HepG2 (cell line): ENCODE data around the gene RIOK3. TPM values are rescaled to one million over a fixed set of nuclear protein-coding genes. Genes with fewer than 3 reads are reported as not detected.
A peak's percentile ranks its signal among the peaks of the same experiment; 100 is the strongest.

Source experiments
- ARID2 ChIP-seq: sonication (generic); formaldehyde crosslinking; IDR thresholded peaks from 2 replicates; pipeline ENCODE4 v1.8.1; 2022; ENCODE audit warnings: mild to moderate bottlenecking, missing genetic modification reagents, borderline replicate concordance
- BORCS8-MEF2B ChIP-seq: sonication (generic); formaldehyde crosslinking; IDR thresholded peaks from 2 replicates; pipeline ENCODE4 v1.8.0; 2022; ENCODE audit warnings: mild to moderate bottlenecking, missing genetic modification reagents
- CHD4 ChIP-seq: fragments of 200-600 bp; sonication (generic); IDR thresholded peaks from 2 replicates; pipeline ENCODE4 v1.7.0; 2017; ENCODE audit warnings: mild to moderate bottlenecking, low read length, borderline replicate concordance
- CREM ChIP-seq, 2 experiments: sonication (generic) in 1 of 2; formaldehyde crosslinking in 1 of 2; IDR thresholded peaks; 2 replicates each; pipeline versions ENCODE4 v1.4.0 to v1.6.1; 2016 to 2020; ENCODE audit warnings: antibody characterized with exemption in 1 of 2, mild to moderate bottlenecking in 1 of 2, missing genetic modification reagents in 1 of 2
- FOXA1 ChIP-seq, 2 experiments: fragments of 450-650 bp in 1 of 2; sonication (generic) in 1 of 2; formaldehyde crosslinking in 1 of 2; IDR thresholded peaks; 2 replicates each; pipeline versions ENCODE4 v1.4.0 to v1.6.1; 2016 to 2020; ENCODE audit warnings: missing genetic modification reagents in 1 of 2
- GABPA ChIP-seq, 2 experiments: IDR thresholded peaks; 2 replicates each; pipeline ENCODE4 v1.6.1; 2011 to 2016; ENCODE audit warnings: low read depth in 2 of 2, low read length in 1 of 2, missing biosample characterization in 1 of 2, missing genetic modification characterization in 1 of 2
- GATAD1 ChIP-seq: IDR thresholded peaks from 2 replicates; pipeline ENCODE4 v1.6.1; 2016; ENCODE audit warnings: missing genetic modification reagents, missing compliant biosample characterization
- GFI1 ChIP-seq: sonication (generic); formaldehyde crosslinking; IDR thresholded peaks from 2 replicates; pipeline ENCODE4 v1.5.0; 2020; ENCODE audit warnings: missing genetic modification reagents, mild to moderate bottlenecking, borderline replicate concordance
- HDAC1 ChIP-seq: sonication (generic); formaldehyde crosslinking; IDR thresholded peaks from 2 replicates; pipeline ENCODE4 v1.5.1; 2020; ENCODE audit warnings: mild to moderate bottlenecking, missing genetic modification reagents
- HMG20B ChIP-seq: conservative IDR thresholded peaks from 2 replicates; pipeline ENCODE4 v1.6.1; 2016; ENCODE audit warnings: missing genetic modification reagents, missing compliant biosample characterization
- KLF13 ChIP-seq: sonication (generic); formaldehyde crosslinking; IDR thresholded peaks from 2 replicates; pipeline ENCODE4 v1.4.0; 2020; ENCODE audit warnings: mild to moderate bottlenecking, missing genetic modification reagents
- PCBP2 ChIP-seq: fragments of 200-400 bp; formaldehyde crosslinking; optimal IDR thresholded peaks from 2 replicates; pipeline ENCODE3; 2018; ENCODE audit warnings: low read length, low read depth; ENCODE audit not compliant: poor library complexity, severe bottlenecking
- RCOR2 ChIP-seq: IDR thresholded peaks from 2 replicates; pipeline ENCODE4 v1.6.1; 2016; ENCODE audit warnings: missing biosample characterization, missing genetic modification reagents
- RXRA ChIP-seq: sonication (generic); formaldehyde crosslinking; IDR thresholded peaks from 2 replicates; pipeline ENCODE4 v1.5.1; 2020; ENCODE audit warnings: missing genetic modification reagents
- SAP130 ChIP-seq: IDR thresholded peaks from 2 replicates; pipeline ENCODE4 v1.6.1; 2016; ENCODE audit warnings: low read depth
- STAT5B ChIP-seq: sonication (generic); formaldehyde crosslinking; IDR thresholded peaks from 2 replicates; pipeline ENCODE4 v1.4.0; 2020; ENCODE audit warnings: missing genetic modification reagents
- TBX3 ChIP-seq: fragments of 450-650 bp; IDR thresholded peaks from 2 replicates; pipeline ENCODE4 v1.6.1; 2017; ENCODE audit warnings: antibody characterized with exemption, mild to moderate bottlenecking, inconsistent platforms, borderline replicate concordance
- ZNF124 ChIP-seq: sonication (generic); formaldehyde crosslinking; IDR thresholded peaks from 2 replicates; pipeline ENCODE4 v1.4.0; 2020; ENCODE audit warnings: missing genetic modification reagents
- ZNF367 ChIP-seq: sonication (generic); formaldehyde crosslinking; IDR thresholded peaks from 2 replicates; pipeline ENCODE4 v1.4.0; 2020; ENCODE audit warnings: missing genetic modification reagents, borderline replicate concordance
- ZNF773 ChIP-seq: sonication (generic); formaldehyde crosslinking; IDR thresholded peaks from 2 replicates; pipeline ENCODE4 v1.4.0; 2020; ENCODE audit warnings: missing genetic modification reagents, borderline replicate concordance
- ZZZ3 ChIP-seq: sonication (generic); formaldehyde crosslinking; IDR thresholded peaks from 2 replicates; pipeline ENCODE4 v1.4.0; 2020; ENCODE audit warnings: missing genetic modification reagents, mild to moderate bottlenecking, borderline replicate concordance
- polyA plus RNA-seq, 8 experiments: library from polyadenylated mRNA; depleted of rRNA in 3 of 8; stranded (reverse) in 7 of 8; unstranded in 1 of 8; fragments of >200 nt; fragmentation: Illumina TruSeq in 4 of 8; extraction: Trizol in 4 of 8; gene quantifications; 2 replicates each; pipeline versions ENCODE4 v1.2.1 to v1.2.3, GENCODE V29; 2011 to 2016; ENCODE audit warnings: low read depth in 4 of 8, missing spikeins in 1 of 8, mixed read lengths in 1 of 8; ENCODE audit not compliant: insufficient read depth in 1 of 8
- total RNA-seq, 5 experiments: library from RNA; depleted of rRNA; stranded (reverse); fragments of >200 nt; fragmentation: Illumina TruSeq; extraction: Trizol; gene quantifications; 2 replicates each; pipeline ENCODE4 v1.2.3, GENCODE V29; 2016; ENCODE audit warnings: low read depth in 1 of 5
- TF ChIP-seq, protein P1 (sequence below): sonication (generic); formaldehyde crosslinking; conservative IDR thresholded peaks from 2 replicates; pipeline ENCODE4 v1.8.0; 2022; ENCODE audit warnings: mild to moderate bottlenecking, moderate library complexity, missing genetic modification reagents
- TF ChIP-seq, protein P2 (sequence below): sonication (generic); formaldehyde crosslinking; IDR thresholded peaks from 2 replicates; pipeline ENCODE4 v1.5.0; 2020; ENCODE audit warnings: missing genetic modification reagents
- TF ChIP-seq, protein P3 (sequence below): sonication (generic); formaldehyde crosslinking; IDR thresholded peaks from 2 replicates; pipeline ENCODE4 v1.8.1; 2023; ENCODE audit warnings: mild to moderate bottlenecking, missing genetic modification reagents, borderline replicate concordance
- TF ChIP-seq, protein P4 (sequence below): sonication (generic); formaldehyde crosslinking; IDR thresholded peaks from 2 replicates; pipeline ENCODE4 v1.8.0; 2022; ENCODE audit warnings: missing genetic modification reagents, low read depth, mild to moderate bottlenecking, borderline replicate concordance
- TF ChIP-seq, protein P5 (sequence below): sonication (generic); formaldehyde crosslinking; IDR thresholded peaks from 2 replicates; pipeline ENCODE4 v1.9.0; 2022; ENCODE audit warnings: missing genetic modification reagents, mild to moderate bottlenecking, borderline replicate concordance

RIOK3 gene
- total and polyA plus RNA-seq, 2 of the 13 experiments (the other 11 are each of a cell fraction or from before 2014, with no cell fraction given) = 26.7 to 36.0 TPM

DNA sequence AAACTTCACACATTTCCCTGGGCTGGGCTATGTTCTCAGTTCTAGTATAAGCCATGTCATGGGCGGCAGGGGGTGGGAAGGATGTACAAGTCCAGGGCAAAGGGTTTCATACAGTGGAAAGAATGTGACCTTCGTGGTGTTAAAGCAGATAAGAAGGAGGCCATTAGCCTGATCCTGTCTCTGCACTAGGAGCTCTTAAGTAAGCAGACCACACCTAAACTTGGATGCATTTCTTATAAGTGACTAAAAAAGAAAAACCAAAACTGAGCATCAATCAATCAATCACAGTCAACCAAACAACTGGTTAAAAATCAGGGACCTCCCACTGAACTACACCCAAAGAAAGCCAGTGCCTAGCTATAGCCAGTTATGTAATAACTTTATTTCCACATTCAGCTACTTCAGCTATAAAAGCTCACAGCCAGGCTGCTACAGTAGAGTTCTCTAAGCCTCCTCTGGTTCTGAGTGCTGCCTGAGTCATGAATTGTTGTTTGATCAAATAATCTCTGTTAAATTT is 46.8 kb upstream of the RIOK3 start (continued):
- no peak for TF ChIP-seq FOXA1 (IDR thresholded peaks at IDR 0.05)
- TF ChIP-seq FOXA1 (CRISPR knock-in tag; IDR thresholded peaks at IDR 0.05) = no peak
- TF ChIP-seq ZNF367 = no peak
- no peak for TF ChIP-seq CHD4
- no peak; the same call in 1 of the 2 replicates for TF ChIP-seq RXRA (CRISPR knock-in tag)
- TF ChIP-seq, protein P1, sequence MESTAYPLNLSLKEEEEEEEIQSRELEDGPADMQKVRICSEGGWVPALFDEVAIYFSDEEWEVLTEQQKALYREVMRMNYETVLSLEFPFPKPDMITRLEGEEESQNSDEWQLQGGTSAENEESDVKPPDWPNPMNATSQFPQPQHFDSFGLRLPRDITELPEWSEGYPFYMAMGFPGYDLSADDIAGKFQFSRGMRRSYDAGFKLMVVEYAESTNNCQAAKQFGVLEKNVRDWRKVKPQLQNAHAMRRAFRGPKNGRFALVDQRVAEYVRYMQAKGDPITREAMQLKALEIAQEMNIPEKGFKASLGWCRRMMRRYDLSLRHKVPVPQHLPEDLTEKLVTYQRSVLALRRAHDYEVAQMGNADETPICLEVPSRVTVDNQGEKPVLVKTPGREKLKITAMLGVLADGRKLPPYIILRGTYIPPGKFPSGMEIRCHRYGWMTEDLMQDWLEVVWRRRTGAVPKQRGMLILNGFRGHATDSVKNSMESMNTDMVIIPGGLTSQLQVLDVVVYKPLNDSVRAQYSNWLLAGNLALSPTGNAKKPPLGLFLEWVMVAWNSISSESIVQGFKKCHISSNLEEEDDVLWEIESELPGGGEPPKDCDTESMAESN (CRISPR knock-in tag) = no peak
- TF ChIP-seq RCOR2 (CRISPR knock-in tag) = no peak
- TF ChIP-seq PCBP2 = no peak
- TF ChIP-seq, protein P2, sequence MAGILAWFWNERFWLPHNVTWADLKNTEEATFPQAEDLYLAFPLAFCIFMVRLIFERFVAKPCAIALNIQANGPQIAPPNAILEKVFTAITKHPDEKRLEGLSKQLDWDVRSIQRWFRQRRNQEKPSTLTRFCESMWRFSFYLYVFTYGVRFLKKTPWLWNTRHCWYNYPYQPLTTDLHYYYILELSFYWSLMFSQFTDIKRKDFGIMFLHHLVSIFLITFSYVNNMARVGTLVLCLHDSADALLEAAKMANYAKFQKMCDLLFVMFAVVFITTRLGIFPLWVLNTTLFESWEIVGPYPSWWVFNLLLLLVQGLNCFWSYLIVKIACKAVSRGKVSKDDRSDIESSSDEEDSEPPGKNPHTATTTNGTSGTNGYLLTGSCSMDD = no peak
- no peak for TF ChIP-seq ARID2 (CRISPR knock-in tag)
- TF ChIP-seq GFI1 = peak; percentile 82
- TF ChIP-seq GABPA (IDR thresholded peaks at IDR 0.05; ENCODE audit: low read depth, low read length) = no peak
- TF ChIP-seq GABPA (CRISPR knock-in tag; IDR thresholded peaks at IDR 0.05; ENCODE audit: low read depth) = no peak
- TF ChIP-seq BORCS8-MEF2B = no peak
- no peak for TF ChIP-seq SAP130 (CRISPR knock-in tag)
- TF ChIP-seq, protein P3, sequence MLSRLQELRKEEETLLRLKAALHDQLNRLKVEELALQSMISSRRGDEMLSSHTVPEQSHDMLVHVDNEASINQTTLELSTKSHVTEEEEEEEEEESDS (CRISPR knock-in tag) = no peak
- 0 out of 2 replicates have a peak, but pooled peaks have one; percentile 28 for TF ChIP-seq CREM (IDR thresholded peaks at IDR 0.05)
- no peak for TF ChIP-seq CREM (CRISPR knock-in tag; IDR thresholded peaks at IDR 0.05)
- no peak for TF ChIP-seq GATAD1 (CRISPR knock-in tag)
- no peak for TF ChIP-seq KLF13 (CRISPR knock-in tag)
- TF ChIP-seq ZNF124 (CRISPR knock-in tag) = peak; percentile 99
- TF ChIP-seq, protein P4, sequence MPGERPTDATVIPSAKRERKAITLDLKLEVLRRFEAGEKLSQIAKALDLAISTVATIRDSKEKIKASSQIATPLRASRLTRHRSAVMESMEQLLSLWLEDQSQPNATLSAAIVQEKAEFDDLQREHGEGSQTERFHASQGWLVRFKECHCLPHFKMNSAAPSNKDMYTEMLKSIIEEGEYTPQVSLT (CRISPR knock-in tag) = no peak
- TF ChIP-seq HDAC1 = peak; percentile 42; the same call in 1 of the 2 replicates
- no peak for TF ChIP-seq STAT5B (CRISPR knock-in tag)
- TF ChIP-seq, protein P5, sequence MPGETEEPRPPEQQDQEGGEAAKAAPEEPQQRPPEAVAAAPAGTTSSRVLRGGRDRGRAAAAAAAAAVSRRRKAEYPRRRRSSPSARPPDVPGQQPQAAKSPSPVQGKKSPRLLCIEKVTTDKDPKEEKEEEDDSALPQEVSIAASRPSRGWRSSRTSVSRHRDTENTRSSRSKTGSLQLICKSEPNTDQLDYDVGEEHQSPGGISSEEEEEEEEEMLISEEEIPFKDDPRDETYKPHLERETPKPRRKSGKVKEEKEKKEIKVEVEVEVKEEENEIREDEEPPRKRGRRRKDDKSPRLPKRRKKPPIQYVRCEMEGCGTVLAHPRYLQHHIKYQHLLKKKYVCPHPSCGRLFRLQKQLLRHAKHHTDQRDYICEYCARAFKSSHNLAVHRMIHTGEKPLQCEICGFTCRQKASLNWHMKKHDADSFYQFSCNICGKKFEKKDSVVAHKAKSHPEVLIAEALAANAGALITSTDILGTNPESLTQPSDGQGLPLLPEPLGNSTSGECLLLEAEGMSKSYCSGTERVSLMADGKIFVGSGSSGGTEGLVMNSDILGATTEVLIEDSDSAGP (CRISPR knock-in tag) = no peak
- TF ChIP-seq TBX3 = no peak
- no peak for TF ChIP-seq ZZZ3 (CRISPR knock-in tag)
- no peak for TF ChIP-seq ZNF773 (CRISPR knock-in tag)
- TF ChIP-seq HMG20B (CRISPR knock-in tag) = 0 out of 2 replicates have a peak, but pooled peaks have one; percentile 29
